Kidney epithelial cell (primary cell): Measurements from ENCODE around the gene DRAM1. TPM values are rescaled to one million over a fixed set of nuclear protein-coding genes. Genes with fewer than 3 reads are reported as not detected.
A peak's percentile ranks its signal among the peaks of the same experiment; 100 is the strongest.

ENCODE experiments used
- DNase-seq: peaks from one replicate; pipeline ENCODE4 v3.0.0-alpha.2; 2010; ENCODE audit warnings: low read depth
- H3K27me3 ChIP-seq: 2 replicates; pipeline ENCODE4 v1.6.0; 2011; ENCODE audit warnings: low read length; ENCODE audit not compliant: control insufficient read depth, insufficient read depth
- H3K36me3 ChIP-seq: 2 replicates; pipeline ENCODE4 v1.5.1; 2011; ENCODE audit warnings: low read length; ENCODE audit not compliant: control insufficient read depth, insufficient read depth
- H3K4me3 ChIP-seq: 2 replicates; pipeline ENCODE4 v1.5.1; 2011; ENCODE audit warnings: low read depth, mild to moderate bottlenecking, control low read depth, low read length
- total RNA-seq: library from RNA; depleted of rRNA; stranded (reverse); fragments of >200 nt; gene quantifications from 2 replicates; pipeline ENCODE4 v1.2.3, GENCODE V29; 2015
- TF ChIP-seq, protein P1 (sequence below): IDR thresholded peaks from 2 replicates; pipeline ENCODE4 v1.5.1; 2011; ENCODE audit warnings: mild to moderate bottlenecking, moderate library complexity, low read length, control low read depth, inconsistent platforms; ENCODE audit not compliant: insufficient read depth, poor library complexity, severe bottlenecking

DRAM1 gene
- total RNA-seq, 1 donor from 2014 or later = 44.1 TPM

DNA sequence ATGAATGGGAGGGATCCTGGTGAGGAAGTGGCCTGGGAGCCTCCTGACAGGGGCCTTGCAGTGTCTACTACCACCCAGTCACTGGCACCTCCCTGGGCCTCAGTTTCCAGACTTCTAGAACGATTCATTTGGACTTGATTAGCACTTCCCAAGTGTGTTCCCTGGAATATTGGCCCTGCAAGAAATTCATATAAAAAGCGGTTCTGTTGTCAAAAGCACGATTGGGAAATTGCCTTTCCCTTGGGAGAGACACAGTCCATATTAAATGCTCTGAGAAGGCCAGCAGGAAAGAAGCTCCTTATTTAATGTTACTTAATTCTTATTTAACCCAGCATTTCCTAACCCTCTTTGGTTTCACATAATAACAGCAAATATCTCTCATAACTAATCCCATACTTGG is 61.9 kb downstream of the DRAM1 start:
- no peak for DNase-seq
- TF ChIP-seq, protein P1, sequence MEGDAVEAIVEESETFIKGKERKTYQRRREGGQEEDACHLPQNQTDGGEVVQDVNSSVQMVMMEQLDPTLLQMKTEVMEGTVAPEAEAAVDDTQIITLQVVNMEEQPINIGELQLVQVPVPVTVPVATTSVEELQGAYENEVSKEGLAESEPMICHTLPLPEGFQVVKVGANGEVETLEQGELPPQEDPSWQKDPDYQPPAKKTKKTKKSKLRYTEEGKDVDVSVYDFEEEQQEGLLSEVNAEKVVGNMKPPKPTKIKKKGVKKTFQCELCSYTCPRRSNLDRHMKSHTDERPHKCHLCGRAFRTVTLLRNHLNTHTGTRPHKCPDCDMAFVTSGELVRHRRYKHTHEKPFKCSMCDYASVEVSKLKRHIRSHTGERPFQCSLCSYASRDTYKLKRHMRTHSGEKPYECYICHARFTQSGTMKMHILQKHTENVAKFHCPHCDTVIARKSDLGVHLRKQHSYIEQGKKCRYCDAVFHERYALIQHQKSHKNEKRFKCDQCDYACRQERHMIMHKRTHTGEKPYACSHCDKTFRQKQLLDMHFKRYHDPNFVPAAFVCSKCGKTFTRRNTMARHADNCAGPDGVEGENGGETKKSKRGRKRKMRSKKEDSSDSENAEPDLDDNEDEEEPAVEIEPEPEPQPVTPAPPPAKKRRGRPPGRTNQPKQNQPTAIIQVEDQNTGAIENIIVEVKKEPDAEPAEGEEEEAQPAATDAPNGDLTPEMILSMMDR = no peak
- H3K36me3 ChIP-seq = no peaks in the 10 kb centered on the region
- no peaks in the 10 kb centered on the region for H3K27me3 ChIP-seq
- H3K4me3 ChIP-seq = no peak overlapping the region

DNA sequence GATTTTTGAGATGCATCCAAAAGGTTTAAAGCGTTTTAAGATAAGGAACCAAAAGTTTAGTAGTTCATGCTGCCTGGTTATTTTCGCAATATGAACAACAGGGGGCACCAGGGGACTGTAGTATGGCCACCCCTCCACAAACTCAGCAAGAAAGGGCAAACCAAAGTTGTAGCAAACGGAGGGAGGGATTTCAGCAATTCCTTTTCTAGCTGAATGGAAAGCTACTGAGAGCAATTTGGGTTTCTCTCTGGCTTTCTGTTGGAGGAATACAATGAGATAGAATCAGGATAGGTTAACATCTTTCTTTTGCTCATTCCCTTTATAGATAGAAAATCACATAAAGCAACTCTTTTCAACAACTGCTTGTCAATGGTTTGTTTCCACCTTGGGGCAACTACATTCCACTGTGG is 62.5 kb downstream of the DRAM1 start:
- Histone ChIP-seq H3K4me3 (no peak overlapping the region), H3K36me3 (no peaks in the 10 kb centered on the region), H3K27me3 (no peaks in the 10 kb centered on the region)
- TF ChIP-seq, protein P1 = peak; percentile 76
- no peak for DNase-seq

DNA sequence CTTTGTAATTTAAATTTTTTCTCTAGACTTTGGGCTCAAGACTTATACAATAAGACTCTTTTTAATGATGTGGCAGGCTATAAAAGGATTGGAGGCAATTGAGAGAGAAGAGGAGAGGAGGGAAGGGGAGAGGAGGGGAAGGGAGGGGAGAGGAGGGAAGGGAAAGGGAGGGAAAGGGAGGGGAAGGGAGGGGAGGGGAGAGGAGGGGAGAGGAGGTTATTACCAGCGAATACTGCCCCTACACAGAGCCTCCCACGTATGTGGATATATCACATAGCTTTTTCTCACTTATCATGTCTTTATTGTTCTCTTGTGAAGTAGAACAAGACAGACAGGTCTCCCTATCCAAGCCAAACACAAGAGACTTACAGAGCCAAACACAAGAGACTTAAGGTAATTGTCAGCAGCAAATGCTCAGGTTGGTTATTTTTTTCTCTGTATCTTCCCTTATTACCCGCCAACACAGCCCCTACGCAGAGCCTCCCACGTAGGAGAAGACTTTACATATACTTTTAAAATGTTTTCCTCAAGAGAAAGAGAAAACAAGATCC is 63.1 kb downstream of the DRAM1 start:
- H3K27me3 ChIP-seq = no peaks in the 10 kb centered on the region
- H3K36me3 ChIP-seq = no peaks in the 10 kb centered on the region
- no peak overlapping the region for H3K4me3 ChIP-seq
- DNase-seq = no peak
- TF ChIP-seq, protein P1 = no peak

DNA sequence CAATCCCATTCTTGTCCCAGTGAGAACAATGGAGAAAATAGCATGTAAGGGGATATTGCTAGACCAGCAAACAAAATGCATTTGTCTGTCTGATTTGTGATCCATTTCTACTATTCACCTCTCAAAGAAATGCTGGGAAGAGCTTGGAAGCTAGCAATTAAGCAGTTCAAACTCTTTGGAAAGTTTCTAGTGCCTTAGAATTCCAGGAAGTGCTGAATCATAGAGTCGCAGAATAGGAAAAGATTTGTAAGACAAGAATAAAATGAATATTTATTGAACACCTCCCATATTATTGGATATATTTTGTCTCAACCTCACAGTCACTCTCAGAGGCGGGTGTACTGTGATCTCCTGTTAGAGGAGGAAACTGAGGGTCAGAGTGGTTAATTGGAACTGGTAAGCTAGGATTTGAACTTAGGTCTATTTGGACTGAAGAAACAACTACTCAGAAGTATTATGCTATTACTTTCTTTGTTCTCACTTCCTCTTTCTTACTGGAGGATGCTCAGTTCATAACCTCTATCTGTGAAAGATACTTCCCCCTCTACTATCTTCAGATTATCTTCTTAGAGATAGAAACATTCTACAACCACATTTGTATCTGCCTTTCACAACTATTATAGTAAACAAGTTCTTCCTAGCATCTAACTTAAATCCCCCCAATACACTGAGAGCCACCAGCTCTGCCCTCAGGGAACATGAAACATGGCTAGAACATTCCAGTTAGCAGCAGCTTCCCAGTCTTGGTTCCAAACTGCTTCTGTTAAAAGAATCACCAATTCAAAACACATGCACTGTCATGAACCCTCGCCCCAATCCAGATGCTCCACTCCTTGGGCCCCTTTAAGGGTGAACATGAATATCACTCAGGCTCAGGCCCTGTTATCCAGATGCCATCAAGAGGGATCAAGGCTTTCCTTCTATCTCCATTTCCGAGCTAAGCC is 64.2 kb downstream of the DRAM1 start:
- no peak for DNase-seq
- no peaks in the 10 kb centered on the region for H3K27me3 ChIP-seq
- TF ChIP-seq, protein P1 = no peak
- no peaks in the 10 kb centered on the region for H3K36me3 ChIP-seq
- no peak overlapping the region for H3K4me3 ChIP-seq

DNA sequence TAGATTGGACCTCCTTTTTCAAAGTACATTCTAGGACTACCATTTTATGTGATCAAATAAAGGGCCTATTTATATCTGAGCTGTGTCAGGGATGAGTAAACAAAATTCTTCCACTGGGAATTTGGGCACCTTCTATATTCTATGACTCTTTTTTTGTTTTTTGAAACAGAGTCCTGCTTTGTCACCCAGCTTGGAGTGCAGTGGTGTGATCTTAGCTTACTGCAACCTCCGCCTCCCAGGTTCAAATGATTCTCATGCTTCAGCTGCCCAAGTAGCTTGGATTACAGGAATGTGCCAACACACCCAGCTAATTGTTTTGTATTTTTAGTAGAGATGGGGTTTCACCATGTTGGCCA is 64.8 kb downstream of the DRAM1 start:
- no peak overlapping the region for H3K4me3 ChIP-seq
- H3K36me3 ChIP-seq = no peaks in the 10 kb centered on the region
- TF ChIP-seq, protein P1 = no peak
- no peaks in the 10 kb centered on the region for H3K27me3 ChIP-seq
- no peak for DNase-seq
